MV-4-11 (cell line): ENCODE results near the gene POLR1B.
A peak's percentile ranks its signal among the peaks of the same experiment; 100 is the strongest.
"Not testable (repeated sequence)": the region's sequence is repeated elsewhere in the genome, so short reads cannot be mapped to it uniquely, and the experiment has no call there.

Experiments used
- DNase-seq: peaks from one replicate; lab custom pipeline; 2025; lab: John Stamatoyannopoulos, UW

The POLR1B gene

GRCh38 chr2:112542123-112542983, at the start of gene POLR1B:
Gene POLR1B (plus strand): TSS chr2:112542465. CDS start chr2:112542495, 30 bp downstream.
- DNase-seq: peak; percentile 82

- no peak for DNase-seq
Measured at GRCh38 chr2:112493048-112493447, 49.2 kb upstream of the POLR1B start.

- DNase-seq: no peak
Measured at GRCh38 chr2:112493858-112494648, 48.2 kb upstream of the POLR1B start.

- DNase-seq: no peak
Measured at GRCh38 chr2:112494828-112495227, 47.4 kb upstream of the POLR1B start.

GRCh38 chr2:112495878-112496277, 46.4 kb upstream of the POLR1B start:
- not testable (repeated sequence) for DNase-seq

GRCh38 chr2:112500850-112501484, 41.3 kb upstream of the POLR1B start:
- DNase-seq: peak; percentile 51

- DNase-seq: not testable (repeated sequence)
Measured at GRCh38 chr2:112509239-112509998, 32.8 kb upstream of the POLR1B start.

- no peak for DNase-seq
Measured at GRCh38 chr2:112516801-112517200, 25.5 kb upstream of the POLR1B start.

GRCh38 chr2:112518807-112519206, 23.5 kb upstream of the POLR1B start:
- DNase-seq: no peak

GRCh38 chr2:112519506-112519905, 22.8 kb upstream of the POLR1B start:
- no peak for DNase-seq

GRCh38 chr2:112520234-112520783, 22.0 kb upstream of the POLR1B start:
- DNase-seq: no peak

GRCh38 chr2:112523291-112523777, 18.9 kb upstream of the POLR1B start:
- no peak for DNase-seq

- DNase-seq: not testable (repeated sequence)
Measured at GRCh38 chr2:112524276-112524675, 18.0 kb upstream of the POLR1B start.

GRCh38 chr2:112528541-112528940, 13.7 kb upstream of the POLR1B start:
- no peak for DNase-seq

- peak; percentile 82 for DNase-seq
Measured at GRCh38 chr2:112529757-112530156, 12.5 kb upstream of the POLR1B start.

GRCh38 chr2:112530728-112531127, 11.5 kb upstream of the POLR1B start:
- DNase-seq: no peak

GRCh38 chr2:112534826-112535225, 7.4 kb upstream of the POLR1B start:
- no peak for DNase-seq

GRCh38 chr2:112536665-112537064, 5.6 kb upstream of the POLR1B start:
- not testable (repeated sequence) for DNase-seq

GRCh38 chr2:112539306-112539705, 3.0 kb upstream of the POLR1B start:
- no peak for DNase-seq

GRCh38 chr2:112540906-112541305, 1.4 kb upstream of the POLR1B start:
- DNase-seq: no peak
